ACHN (cell line): ENCODE data around the gene MICOS13.

ENCODE experiments used
- DNase-seq: peaks from one replicate; pipeline ENCODE4 v3.0.0-alpha.2; 2015
- in situ Hi-C: cut with HindIII; loops from 2 replicates; pipeline ENCODE4 v1.10.0; 2017; ENCODE audit warnings: low sequenced_read_pairs, low pct_ligation_motif_present, low pct_unique_long_range_greater_than_20kb

The MICOS13 gene, protein sequence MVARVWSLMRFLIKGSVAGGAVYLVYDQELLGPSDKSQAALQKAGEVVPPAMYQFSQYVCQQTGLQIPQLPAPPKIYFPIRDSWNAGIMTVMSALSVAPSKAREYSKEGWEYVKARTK

DNA sequence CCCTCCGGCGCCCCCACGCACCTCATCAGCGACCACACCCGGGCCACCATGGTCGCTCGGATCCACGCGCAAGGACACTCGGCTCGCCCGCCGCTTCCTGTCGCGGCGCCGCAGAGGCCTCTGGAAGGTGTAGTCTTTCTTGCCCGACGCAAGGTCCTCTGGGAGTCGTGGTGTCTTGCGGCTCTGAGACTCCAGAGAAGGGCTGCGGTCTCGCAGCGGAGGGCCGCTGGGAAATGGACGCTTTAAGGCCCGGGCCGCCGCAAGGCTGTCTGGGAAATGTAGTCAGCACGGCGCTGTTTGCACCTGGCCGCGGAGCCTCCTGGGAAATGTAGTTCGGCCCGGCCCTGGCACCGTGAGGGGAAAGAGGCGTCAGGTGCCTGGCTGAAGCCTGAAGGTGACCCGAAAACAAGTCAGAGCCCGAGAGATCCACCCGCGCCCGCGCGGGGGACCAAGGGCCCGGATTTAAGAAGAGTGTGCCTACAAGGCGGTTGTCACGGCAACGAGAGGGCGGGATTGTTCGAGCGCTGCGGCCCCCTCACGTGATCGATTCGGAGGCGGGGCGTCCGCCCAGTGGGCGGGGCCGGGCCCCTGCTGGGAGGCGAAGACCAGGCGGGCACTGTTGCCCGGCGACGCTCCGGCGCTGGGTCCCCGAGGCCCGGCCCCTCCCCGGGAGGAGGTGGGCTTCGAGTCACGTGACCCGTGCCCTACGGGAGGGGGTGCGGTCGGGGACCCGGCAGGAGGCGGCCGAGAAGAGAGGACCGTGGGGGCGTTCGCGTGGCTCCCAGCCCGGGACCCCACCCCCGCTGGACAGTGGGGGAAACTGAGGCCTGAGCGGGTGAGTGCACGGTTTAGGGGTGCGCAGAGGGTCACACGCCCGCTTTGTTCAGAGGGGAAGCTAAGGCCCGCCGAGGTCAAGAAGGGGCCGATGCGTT is at the start of gene MICOS13, which contains the start of gene HSD11B1L:
Gene MICOS13, minus strand, starts transcription at position 80 of the 932 bp plus-strand sequence. Its CDS starts 30 bp downstream, at position 50.
Gene HSD11B1L, plus strand, starts transcription at position 591 of the 932 bp plus-strand sequence. CDS start 3,806 bp downstream, outside the sequence.
- in situ Hi-C loops = no loop called here
- peak; percentile 96 for DNase-seq

DNA sequence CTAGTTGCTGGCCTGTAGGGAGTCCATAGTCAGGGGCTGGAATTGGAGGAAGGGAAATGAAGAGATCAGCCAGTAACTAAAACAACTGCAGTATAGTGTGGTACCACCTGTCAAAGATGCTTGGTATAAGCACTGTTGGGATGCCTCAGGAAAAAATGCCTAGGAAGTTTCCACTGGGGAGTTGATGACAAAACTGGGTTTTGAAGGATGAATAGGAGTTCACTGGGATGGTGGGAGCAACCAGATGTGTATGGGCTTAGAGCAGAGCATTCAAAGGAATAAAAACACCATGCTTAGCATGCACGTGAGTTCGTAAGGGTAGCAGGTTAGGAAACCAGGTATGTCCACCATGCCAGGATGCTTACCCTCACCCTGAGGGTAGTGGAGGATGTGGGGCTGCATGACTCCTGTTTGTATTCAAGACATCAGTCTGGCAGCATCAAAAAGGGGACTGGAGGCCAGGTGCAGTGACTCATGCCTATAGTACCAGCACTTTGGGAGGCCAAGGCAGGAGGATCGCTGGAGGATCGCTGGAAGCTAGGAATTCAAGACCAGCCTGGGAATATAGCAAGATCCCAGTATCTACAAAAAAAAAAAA is 47.2 kb upstream of the MICOS13 start:
- in situ Hi-C loops = no loop called here
- no peak for DNase-seq

GRCh38 chr19:5719961-5720790 is 39.9 kb upstream of the MICOS13 start, which contains the start of the genes CATSPERD and LONP1:
CATSPERD (plus strand) TSS chr19:5720637; CDS start chr19:5720738, 101 bp downstream.
LONP1 (minus strand) TSS chr19:5720146; CDS start chr19:5720132, 14 bp downstream.
- DNase-seq = peak; percentile 97
- in situ Hi-C loops = no loop called here

- in situ Hi-C loops = no loop called here
- peak; percentile 28 for DNase-seq
These were observed 39.1 kb upstream of the MICOS13 start for GRCh38 chr19:5719274-5719960.

GRCh38 chr19:5718579-5719273 is 38.4 kb upstream of the MICOS13 start:
- peak; percentile 82 for DNase-seq

GRCh38 chr19:5718037-5718578 is 37.8 kb upstream of the MICOS13 start:
- peak; percentile 50 for DNase-seq

More at GRCh38 chr19:5718579-5719273, 38.4 kb upstream of the MICOS13 start:
- in situ Hi-C loops = no loop called here

DNA sequence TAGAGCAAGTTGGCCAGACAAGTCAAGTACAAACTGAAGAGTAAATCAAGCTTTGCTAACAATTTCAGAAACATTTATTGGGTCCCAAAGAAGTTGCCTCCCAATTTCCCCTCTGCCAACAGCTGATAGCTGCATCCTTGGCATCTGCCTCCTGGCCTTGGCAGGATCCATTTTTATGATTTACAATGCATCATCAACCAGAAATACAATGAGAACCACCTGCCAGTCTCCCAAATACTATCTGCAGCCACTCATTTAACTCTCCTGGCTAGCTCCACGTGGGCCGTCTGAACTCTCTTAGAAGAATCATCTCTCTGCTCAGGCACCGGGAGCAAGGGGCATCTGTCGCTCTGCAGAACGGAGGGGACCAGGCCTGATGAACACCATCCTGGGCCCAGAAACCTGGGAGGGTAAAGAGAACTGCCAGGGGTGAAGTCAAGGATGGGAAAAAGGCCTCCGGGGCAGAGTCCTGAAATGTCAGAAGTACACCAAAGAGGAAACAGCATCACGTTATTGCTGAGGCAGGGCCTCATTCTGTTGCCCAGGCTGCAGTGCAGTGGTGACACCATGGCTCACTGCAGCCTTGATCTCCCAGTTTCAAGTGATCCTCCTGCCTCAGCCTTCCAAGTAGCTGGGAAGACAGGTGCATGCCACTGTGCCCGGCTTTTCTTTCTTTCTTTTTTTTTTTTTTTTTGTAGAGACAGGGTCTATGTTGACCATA is 37.1 kb upstream of the MICOS13 start:
- DNase-seq = no peak
- in situ Hi-C loops = no loop called here

More at GRCh38 chr19:5718037-5718578, 37.8 kb upstream of the MICOS13 start:
- in situ Hi-C loops = no loop called here

DNA sequence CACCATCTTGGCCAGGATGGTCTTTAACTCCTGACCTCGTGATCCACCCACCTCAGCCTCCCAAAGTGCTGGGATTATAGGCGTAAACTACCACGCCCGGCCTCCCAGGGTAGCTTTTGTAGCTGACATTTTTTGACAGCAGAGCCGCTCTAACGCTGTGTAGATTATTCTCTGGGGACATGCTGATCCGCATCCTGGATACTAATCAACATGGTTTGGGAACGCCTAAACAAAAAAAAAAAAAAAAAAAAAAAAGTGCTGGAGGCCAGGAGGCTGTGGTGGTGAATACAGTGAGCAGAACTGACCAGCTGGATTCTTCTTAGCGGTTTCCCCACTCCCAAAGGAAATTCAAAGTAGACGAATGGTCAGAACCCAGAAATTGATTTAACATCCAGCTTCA is 34.5 kb upstream of the MICOS13 start:
- DNase-seq = no peak
- in situ Hi-C loops = no loop called here

DNA sequence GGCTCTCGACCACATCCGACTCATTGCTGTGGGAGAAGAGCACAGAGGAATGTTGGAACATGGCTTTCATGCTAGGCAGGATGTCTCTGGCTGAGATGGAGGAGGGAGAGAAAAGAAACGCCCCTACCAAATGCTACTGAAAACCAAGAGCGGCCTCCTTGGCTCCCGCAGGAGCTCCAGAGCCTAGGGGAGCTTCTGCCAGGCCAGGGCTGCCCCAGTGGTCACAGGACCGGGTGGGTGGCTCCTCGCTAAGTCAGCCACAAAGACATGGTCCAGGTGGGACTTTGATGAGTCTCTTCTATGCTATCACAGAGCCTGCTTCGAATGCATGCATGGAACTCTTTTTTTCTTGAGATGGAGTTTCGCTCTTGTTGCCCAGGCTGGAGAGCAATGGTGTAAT is 32.9 kb upstream of the MICOS13 start:
- in situ Hi-C loops = no loop called here
- DNase-seq = no peak

- no peak for DNase-seq
- in situ Hi-C loops = no loop called here
These were observed 31.4 kb upstream of the MICOS13 start for GRCh38 chr19:5711713-5712161.

DNA sequence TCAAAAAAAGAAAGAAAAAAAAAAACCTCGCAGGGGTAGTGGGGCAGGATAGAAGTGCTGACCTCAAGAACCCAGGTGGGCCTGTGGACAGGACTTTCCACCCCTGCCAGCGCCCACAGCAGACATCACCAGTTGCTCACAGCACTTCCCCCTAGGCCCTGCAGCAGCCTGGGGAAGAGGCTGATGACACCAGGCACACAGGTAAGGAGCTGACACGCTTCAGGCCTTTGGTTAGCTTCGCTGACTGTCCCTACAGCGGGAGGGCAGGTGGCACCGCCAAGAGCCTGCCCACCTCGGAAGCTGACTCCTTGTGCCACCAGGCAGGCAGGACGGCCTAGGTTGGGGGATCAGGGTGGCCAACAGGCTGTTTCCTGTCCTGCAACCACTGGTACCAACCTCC is 30.7 kb upstream of the MICOS13 start:
- in situ Hi-C loops = no loop called here
- DNase-seq = no peak

DNA sequence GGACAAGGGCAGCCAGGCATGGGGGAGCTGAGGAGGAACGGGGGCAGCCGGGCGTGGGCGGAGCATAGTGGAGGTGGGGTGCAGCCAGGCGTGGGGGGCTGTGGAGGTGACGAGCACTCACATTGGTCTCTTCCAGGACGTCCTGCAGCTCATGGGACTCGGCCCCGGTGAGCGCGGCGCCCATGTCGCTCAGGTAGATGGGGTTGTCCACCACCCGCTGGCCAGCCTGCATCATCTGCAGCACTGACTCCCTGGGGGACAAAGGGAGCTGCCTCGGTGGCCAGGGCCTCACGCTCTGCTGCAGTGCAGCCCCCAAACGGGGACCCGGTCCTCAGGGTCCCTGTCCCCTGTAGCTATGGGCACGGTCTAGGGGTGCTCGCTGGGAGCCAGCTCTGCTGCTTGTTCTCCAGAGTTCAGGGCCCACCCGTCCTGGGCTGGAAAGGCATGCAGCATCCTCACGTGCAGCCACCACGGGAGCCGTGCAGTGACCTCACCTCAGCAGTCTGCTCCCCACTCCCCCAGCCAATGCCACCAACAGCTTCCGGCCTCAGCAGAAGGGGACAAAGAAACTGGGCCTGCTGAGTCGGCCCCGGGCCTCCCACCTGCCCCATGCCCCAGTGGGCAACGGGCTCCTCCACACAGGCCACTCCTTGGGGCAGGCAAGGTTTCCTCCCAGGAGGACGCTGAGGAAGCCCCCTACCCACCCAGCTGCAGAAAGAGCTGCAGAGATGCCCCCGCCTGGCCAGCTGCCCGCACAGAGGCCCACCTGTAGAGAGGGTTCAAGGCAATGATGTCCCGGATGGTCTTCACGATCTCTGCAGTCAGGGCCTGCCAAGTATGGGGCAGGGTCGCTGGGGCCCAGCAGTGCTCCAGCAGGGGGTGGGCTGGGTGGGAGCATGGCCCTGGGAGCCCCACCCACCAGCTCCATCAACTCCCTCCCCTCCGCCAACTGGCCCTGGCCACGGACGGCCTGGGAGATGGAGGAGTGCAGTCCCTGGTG is 27.6 kb upstream of the MICOS13 start:
- in situ Hi-C loops = no loop called here
- DNase-seq = no peak

DNA sequence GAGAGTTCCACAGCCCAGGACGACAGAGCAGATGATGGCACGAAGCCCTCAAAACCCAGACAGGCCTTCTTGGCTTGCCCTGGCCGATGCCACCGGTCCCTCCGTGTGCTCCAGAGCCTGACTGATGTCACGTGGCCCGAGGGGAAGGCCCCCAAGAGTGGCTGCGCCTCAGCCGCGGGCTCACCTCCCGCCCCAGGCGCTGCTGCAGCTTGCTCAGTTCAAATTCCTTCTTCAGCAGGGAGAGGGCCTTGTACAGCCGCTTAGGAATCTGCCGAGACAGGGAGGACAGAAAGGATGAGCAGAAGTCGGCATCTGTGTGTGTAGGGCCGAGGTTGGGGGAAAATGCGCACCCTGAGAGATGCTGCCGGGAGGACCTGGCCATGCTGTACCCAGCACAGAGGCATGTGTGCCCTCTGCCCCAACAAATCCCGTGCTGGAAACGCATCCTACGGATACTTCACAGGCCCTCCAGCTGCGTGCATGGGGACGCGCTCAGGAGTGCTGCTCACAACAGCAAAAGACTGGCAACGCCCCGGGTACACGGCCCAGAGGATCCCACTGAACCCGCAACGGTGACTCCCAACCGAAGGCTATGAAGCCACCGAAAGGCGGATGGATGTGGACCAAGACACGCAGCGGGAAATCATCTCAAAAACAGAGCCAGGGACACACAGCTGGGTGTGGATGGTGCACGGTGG is 26.7 kb upstream of the MICOS13 start:
- no peak for DNase-seq
- in situ Hi-C loops = no loop called here

DNA sequence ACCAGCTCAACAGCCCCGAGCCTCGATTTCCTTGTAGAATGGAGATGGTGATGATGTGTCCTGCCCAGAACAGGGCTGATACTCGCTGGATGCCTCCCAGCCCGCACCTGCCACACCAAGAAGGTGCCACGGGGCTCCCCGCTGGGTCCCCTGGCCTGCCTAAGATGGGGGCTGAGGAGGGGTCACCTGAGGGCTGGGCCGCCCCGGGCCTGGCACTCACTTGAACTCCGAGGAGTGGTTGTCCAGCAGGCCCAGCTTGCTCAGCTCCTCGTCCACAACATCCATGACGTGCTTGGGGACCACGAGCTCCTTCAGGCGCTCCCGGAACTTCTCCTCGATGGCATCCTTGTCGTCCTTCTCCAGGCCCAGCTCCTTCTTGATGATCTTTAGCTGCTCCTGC is 25.2 kb upstream of the MICOS13 start:
- no peak for DNase-seq
- in situ Hi-C loops = no loop called here
